HEK293 (cell line): ENCODE measurements around the gene MCU.

Experiments used
- CTCF ChIA-PET: fragments of 350-600 bp; formaldehyde crosslinking; extraction: SDS; loops from one replicate; lab custom pipeline; 2021; ENCODE audit warnings: antibody characterized with exemption; lab: Yijun Ruan, JAX
- POLR2A ChIA-PET: fragments of 300-600 bp; formaldehyde crosslinking; extraction: SDS; loops from one replicate; lab custom pipeline; 2020; ENCODE audit warnings: antibody characterized with exemption, inconsistent platforms; lab: Yijun Ruan, JAX
- H3K27ac ChIP-seq: fragments of 200-500 bp; sonication (Bioruptor generic); 2 replicates; pipeline ENCODE4 v1.5.1; 2014; ENCODE audit warnings: low read depth, low read length, control low read depth, inconsistent platforms; ENCODE audit errors: extremely low read depth
- H3K36me3 ChIP-seq, 2 experiments: fragments of 200-500 bp in 1 of 2; sonication (Bioruptor generic) in 1 of 2; 1 replicate in 1 of 2; 2 replicates in 1 of 2; pipeline ENCODE4 v1.5.1; 2014 to 2017; ENCODE audit warnings: inconsistent platforms in 2 of 2, low read length in 2 of 2; ENCODE audit not compliant: control insufficient read depth in 2 of 2, insufficient read depth in 1 of 2
- H3K4me1 ChIP-seq: fragments of 200-500 bp; sonication (Bioruptor generic); 2 replicates; pipeline ENCODE4 v1.5.1; 2014; ENCODE audit warnings: mild to moderate bottlenecking, low read length, inconsistent platforms; ENCODE audit not compliant: control insufficient read depth, insufficient read depth
- H3K4me3 ChIP-seq: 2 replicates; pipeline ENCODE4 v1.5.1; 2011; ENCODE audit warnings: low read depth, mild to moderate bottlenecking, control low read depth, low read length, moderate library complexity
- H3K9me3 ChIP-seq: fragments of 200-500 bp; sonication (Bioruptor generic); 2 replicates; pipeline ENCODE4 v1.5.1; 2014; ENCODE audit warnings: low read depth, low read length, inconsistent platforms; ENCODE audit not compliant: control insufficient read depth, insufficient read depth
- EGR2 ChIP-seq: fragments of 450-650 bp; formaldehyde crosslinking; IDR thresholded peaks from 2 replicates; pipeline ENCODE4 v1.5.1; 2016; ENCODE audit warnings: low read depth, missing biosample characterization, missing genetic modification characterization
- GFI1B ChIP-seq: fragments of 450-650 bp; formaldehyde crosslinking; IDR thresholded peaks from 2 replicates; pipeline ENCODE4 v1.5.1; 2016; ENCODE audit warnings: missing biosample characterization, missing genetic modification characterization
- KLF10 ChIP-seq: fragments of 450-650 bp; IDR thresholded peaks from 2 replicates; pipeline ENCODE4 v1.5.1; 2018; ENCODE audit warnings: missing biosample characterization, mild to moderate bottlenecking, missing genetic modification characterization
- KLF7 ChIP-seq: fragments of 450-650 bp; formaldehyde crosslinking; IDR thresholded peaks from 2 replicates; pipeline ENCODE4 v1.5.1; 2016; ENCODE audit warnings: missing biosample characterization, missing genetic modification characterization, borderline replicate concordance
- OSR2 ChIP-seq: fragments of 450-650 bp; formaldehyde crosslinking; IDR thresholded peaks from 2 replicates; pipeline ENCODE4 v1.5.1; 2016; ENCODE audit warnings: missing biosample characterization, missing genetic modification characterization
- PRDM1 ChIP-seq: fragments of 450-650 bp; formaldehyde crosslinking; IDR thresholded peaks from 2 replicates; pipeline ENCODE4; 2016; ENCODE audit warnings: missing biosample characterization, missing genetic modification characterization
- SCRT2 ChIP-seq: fragments of 450-650 bp; formaldehyde crosslinking; IDR thresholded peaks from 2 replicates; pipeline ENCODE4 v1.5.1; 2016; ENCODE audit warnings: missing biosample characterization, missing genetic modification characterization
- SETDB1 ChIP-seq: IDR thresholded peaks from one replicate; pipeline ENCODE4 v1.6.1; 2017; ENCODE audit warnings: mild to moderate bottlenecking, low read length, moderate library complexity, mixed read lengths; ENCODE audit not compliant: insufficient read length
- SP2 ChIP-seq: fragments of 450-650 bp; formaldehyde crosslinking; IDR thresholded peaks from 2 replicates; pipeline ENCODE4 v1.5.1; 2016; ENCODE audit warnings: missing biosample characterization, missing genetic modification characterization
- ZBTB21 ChIP-seq: fragments of 450-650 bp; formaldehyde crosslinking; IDR thresholded peaks from 2 replicates; pipeline ENCODE4 v1.5.1; 2017; ENCODE audit warnings: missing biosample characterization, missing genetic modification characterization
- ZFP41 ChIP-seq: fragments of 450-650 bp; formaldehyde crosslinking; IDR thresholded peaks from 2 replicates; pipeline ENCODE4 v1.5.1; 2016; ENCODE audit warnings: missing biosample characterization, missing genetic modification characterization, borderline replicate concordance
- ZNF133 ChIP-seq: fragments of 450-650 bp; formaldehyde crosslinking; IDR thresholded peaks from 2 replicates; pipeline ENCODE4 v1.5.1; 2016; ENCODE audit warnings: missing biosample characterization, missing genetic modification characterization
- ZNF211 ChIP-seq: fragments of 450-650 bp; formaldehyde crosslinking; IDR thresholded peaks from 2 replicates; pipeline ENCODE4 v1.5.1; 2016; ENCODE audit warnings: low read depth, missing biosample characterization, missing genetic modification characterization
- ZNF221 ChIP-seq: fragments of 450-650 bp; formaldehyde crosslinking; IDR thresholded peaks from 2 replicates; pipeline ENCODE4 v1.5.1; 2017; ENCODE audit warnings: missing biosample characterization, missing genetic modification characterization, borderline replicate concordance
- ZNF274 ChIP-seq, 2 experiments: fragments of 200-500 bp in 1 of 2; fragments of 450-650 bp in 1 of 2; sonication (Bioruptor generic) in 1 of 2; formaldehyde crosslinking in 1 of 2; IDR thresholded peaks; 2 replicates each; pipeline versions ENCODE4 v1.5.1 to v1.6.1; 2014 to 2016; ENCODE audit warnings: borderline replicate concordance in 1 of 2, inconsistent platforms in 1 of 2, low read length in 1 of 2, missing biosample characterization in 1 of 2, missing genetic modification characterization in 1 of 2
- ZNF404 ChIP-seq: fragments of 450-650 bp; formaldehyde crosslinking; IDR thresholded peaks from 2 replicates; pipeline ENCODE4 v1.5.1; 2017; ENCODE audit warnings: missing biosample characterization, missing genetic modification characterization
- ZNF529 ChIP-seq: fragments of 450-650 bp; formaldehyde crosslinking; IDR thresholded peaks from 2 replicates; pipeline ENCODE4 v1.5.1; 2017; ENCODE audit warnings: missing genetic modification characterization, missing biosample characterization; ENCODE audit not compliant: insufficient replicate concordance
- ZNF629 ChIP-seq: fragments of 450-650 bp; formaldehyde crosslinking; IDR thresholded peaks from 2 replicates; pipeline ENCODE4 v1.5.1; 2017; ENCODE audit warnings: missing biosample characterization, missing genetic modification characterization
- ZNF664 ChIP-seq: fragments of 450-650 bp; formaldehyde crosslinking; IDR thresholded peaks from 2 replicates; pipeline ENCODE4 v1.5.1; 2016; ENCODE audit warnings: missing biosample characterization, missing genetic modification characterization
- TF ChIP-seq, protein P1 (sequence below): fragments of 450-650 bp; formaldehyde crosslinking; IDR thresholded peaks from 2 replicates; pipeline ENCODE4 v1.5.1; 2016; ENCODE audit warnings: missing biosample characterization, missing genetic modification characterization
- TF ChIP-seq, protein P2 (sequence below): fragments of 450-650 bp; formaldehyde crosslinking; IDR thresholded peaks from 2 replicates; pipeline ENCODE4 v1.5.1; 2016; ENCODE audit warnings: missing biosample characterization, missing genetic modification characterization
- TF ChIP-seq, protein P3 (sequence below): fragments of 450-650 bp; formaldehyde crosslinking; IDR thresholded peaks from 2 replicates; pipeline ENCODE4 v1.5.1; 2017; ENCODE audit warnings: missing biosample characterization, missing genetic modification characterization
- TF ChIP-seq, protein P4 (sequence below): fragments of 450-650 bp; formaldehyde crosslinking; IDR thresholded peaks from 2 replicates; pipeline ENCODE4 v1.5.1; 2016; ENCODE audit warnings: missing biosample characterization, missing genetic modification characterization, low read depth
- TF ChIP-seq, protein P5 (sequence below): fragments of 450-650 bp; formaldehyde crosslinking; IDR thresholded peaks from 2 replicates; pipeline ENCODE4 v1.5.1; 2016; ENCODE audit warnings: missing biosample characterization, missing genetic modification characterization, low read depth

MCU gene

GRCh38 chr10:72720814-72721660, 29.1 kb downstream of the MCU start:
- ChIA-PET POLR2A (no interaction called here), CTCF (no interaction called here)
- Histone ChIP-seq H3K36me3 (peaks cover 5 to 6% of the 10 kb centered on the region in 2 experiments; a peak in 2 of 3 replicates), H3K27ac (no peak overlapping the region), H3K4me1 (peaks cover 3% of the 10 kb centered on the region; the same call in 1 of the 2 replicates)
- TF ChIP-seq, protein P1, sequence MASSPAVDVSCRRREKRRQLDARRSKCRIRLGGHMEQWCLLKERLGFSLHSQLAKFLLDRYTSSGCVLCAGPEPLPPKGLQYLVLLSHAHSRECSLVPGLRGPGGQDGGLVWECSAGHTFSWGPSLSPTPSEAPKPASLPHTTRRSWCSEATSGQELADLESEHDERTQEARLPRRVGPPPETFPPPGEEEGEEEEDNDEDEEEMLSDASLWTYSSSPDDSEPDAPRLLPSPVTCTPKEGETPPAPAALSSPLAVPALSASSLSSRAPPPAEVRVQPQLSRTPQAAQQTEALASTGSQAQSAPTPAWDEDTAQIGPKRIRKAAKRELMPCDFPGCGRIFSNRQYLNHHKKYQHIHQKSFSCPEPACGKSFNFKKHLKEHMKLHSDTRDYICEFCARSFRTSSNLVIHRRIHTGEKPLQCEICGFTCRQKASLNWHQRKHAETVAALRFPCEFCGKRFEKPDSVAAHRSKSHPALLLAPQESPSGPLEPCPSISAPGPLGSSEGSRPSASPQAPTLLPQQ (tag by site-specific recombination): peak; percentile 51
- no peak for TF ChIP-seq GFI1B (tag by site-specific recombination)
- no peak for TF ChIP-seq KLF7 (tag by site-specific recombination)
- TF ChIP-seq ZNF404 (tag by site-specific recombination): no peak
- no peak for TF ChIP-seq SETDB1
- TF ChIP-seq ZNF133 (tag by site-specific recombination): no peak
- peak; percentile 51; the same call in 1 of the 2 replicates for TF ChIP-seq ZNF664 (tag by site-specific recombination)
- no peak for TF ChIP-seq ZNF274 (IDR thresholded peaks at IDR 0.05; ENCODE audit: low read length)
- no peak for TF ChIP-seq ZNF274 (tag by site-specific recombination; IDR thresholded peaks at IDR 0.05; ENCODE audit: borderline replicate concordance)
- TF ChIP-seq KLF10 (tag by site-specific recombination): no peak
- TF ChIP-seq, protein P2, sequence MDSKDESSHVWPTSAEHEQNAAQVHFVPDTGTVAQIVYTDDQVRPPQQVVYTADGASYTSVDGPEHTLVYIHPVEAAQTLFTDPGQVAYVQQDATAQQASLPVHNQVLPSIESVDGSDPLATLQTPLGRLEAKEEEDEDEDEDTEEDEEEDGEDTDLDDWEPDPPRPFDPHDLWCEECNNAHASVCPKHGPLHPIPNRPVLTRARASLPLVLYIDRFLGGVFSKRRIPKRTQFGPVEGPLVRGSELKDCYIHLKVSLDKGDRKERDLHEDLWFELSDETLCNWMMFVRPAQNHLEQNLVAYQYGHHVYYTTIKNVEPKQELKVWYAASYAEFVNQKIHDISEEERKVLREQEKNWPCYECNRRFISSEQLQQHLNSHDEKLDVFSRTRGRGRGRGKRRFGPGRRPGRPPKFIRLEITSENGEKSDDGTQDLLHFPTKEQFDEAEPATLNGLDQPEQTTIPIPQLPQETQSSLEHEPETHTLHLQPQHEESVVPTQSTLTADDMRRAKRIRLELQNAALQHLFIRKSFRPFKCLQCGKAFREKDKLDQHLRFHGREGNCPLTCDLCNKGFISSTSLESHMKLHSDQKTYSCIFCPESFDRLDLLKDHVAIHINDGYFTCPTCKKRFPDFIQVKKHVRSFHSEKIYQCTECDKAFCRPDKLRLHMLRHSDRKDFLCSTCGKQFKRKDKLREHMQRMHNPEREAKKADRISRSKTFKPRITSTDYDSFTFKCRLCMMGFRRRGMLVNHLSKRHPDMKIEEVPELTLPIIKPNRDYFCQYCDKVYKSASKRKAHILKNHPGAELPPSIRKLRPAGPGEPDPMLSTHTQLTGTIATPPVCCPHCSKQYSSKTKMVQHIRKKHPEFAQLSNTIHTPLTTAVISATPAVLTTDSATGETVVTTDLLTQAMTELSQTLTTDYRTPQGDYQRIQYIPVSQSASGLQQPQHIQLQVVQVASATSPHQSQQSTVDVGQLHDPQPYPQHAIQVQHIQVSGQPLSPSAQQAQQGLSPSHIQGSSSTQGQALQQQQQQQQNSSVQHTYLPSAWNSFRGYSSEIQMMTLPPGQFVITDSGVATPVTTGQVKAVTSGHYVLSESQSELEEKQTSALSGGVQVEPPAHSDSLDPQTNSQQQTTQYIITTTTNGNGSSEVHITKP: peak; percentile 33; the same call in 1 of the 2 replicates
- TF ChIP-seq ZFP41 (tag by site-specific recombination): no peak
- TF ChIP-seq, protein P3, sequence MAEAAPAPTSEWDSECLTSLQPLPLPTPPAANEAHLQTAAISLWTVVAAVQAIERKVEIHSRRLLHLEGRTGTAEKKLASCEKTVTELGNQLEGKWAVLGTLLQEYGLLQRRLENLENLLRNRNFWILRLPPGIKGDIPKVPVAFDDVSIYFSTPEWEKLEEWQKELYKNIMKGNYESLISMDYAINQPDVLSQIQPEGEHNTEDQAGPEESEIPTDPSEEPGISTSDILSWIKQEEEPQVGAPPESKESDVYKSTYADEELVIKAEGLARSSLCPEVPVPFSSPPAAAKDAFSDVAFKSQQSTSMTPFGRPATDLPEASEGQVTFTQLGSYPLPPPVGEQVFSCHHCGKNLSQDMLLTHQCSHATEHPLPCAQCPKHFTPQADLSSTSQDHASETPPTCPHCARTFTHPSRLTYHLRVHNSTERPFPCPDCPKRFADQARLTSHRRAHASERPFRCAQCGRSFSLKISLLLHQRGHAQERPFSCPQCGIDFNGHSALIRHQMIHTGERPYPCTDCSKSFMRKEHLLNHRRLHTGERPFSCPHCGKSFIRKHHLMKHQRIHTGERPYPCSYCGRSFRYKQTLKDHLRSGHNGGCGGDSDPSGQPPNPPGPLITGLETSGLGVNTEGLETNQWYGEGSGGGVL (tag by site-specific recombination): peak; percentile 55
- 0 out of 2 replicates have a peak, but pooled peaks have one; percentile 21 for TF ChIP-seq SCRT2
- TF ChIP-seq PRDM1 (tag by site-specific recombination): peak; percentile 52
- 0 out of 2 replicates have a peak, but pooled peaks have one; percentile 43 for TF ChIP-seq OSR2 (tag by site-specific recombination)
- TF ChIP-seq, protein P4, sequence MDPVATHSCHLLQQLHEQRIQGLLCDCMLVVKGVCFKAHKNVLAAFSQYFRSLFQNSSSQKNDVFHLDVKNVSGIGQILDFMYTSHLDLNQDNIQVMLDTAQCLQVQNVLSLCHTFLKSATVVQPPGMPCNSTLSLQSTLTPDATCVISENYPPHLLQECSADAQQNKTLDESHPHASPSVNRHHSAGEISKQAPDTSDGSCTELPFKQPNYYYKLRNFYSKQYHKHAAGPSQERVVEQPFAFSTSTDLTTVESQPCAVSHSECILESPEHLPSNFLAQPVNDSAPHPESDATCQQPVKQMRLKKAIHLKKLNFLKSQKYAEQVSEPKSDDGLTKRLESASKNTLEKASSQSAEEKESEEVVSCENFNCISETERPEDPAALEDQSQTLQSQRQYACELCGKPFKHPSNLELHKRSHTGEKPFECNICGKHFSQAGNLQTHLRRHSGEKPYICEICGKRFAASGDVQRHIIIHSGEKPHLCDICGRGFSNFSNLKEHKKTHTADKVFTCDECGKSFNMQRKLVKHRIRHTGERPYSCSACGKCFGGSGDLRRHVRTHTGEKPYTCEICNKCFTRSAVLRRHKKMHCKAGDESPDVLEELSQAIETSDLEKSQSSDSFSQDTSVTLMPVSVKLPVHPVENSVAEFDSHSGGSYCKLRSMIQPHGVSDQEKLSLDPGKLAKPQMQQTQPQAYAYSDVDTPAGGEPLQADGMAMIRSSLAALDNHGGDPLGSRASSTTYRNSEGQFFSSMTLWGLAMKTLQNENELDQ (tag by site-specific recombination): no peak
- TF ChIP-seq ZNF221 (tag by site-specific recombination): no peak
- TF ChIP-seq ZNF211: no peak
- no peak for TF ChIP-seq SP2 (tag by site-specific recombination)
- TF ChIP-seq ZBTB21 (tag by site-specific recombination): no peak
- no peak for TF ChIP-seq EGR2 (tag by site-specific recombination)
- TF ChIP-seq ZNF529 (tag by site-specific recombination): no peak
- TF ChIP-seq, protein P5, sequence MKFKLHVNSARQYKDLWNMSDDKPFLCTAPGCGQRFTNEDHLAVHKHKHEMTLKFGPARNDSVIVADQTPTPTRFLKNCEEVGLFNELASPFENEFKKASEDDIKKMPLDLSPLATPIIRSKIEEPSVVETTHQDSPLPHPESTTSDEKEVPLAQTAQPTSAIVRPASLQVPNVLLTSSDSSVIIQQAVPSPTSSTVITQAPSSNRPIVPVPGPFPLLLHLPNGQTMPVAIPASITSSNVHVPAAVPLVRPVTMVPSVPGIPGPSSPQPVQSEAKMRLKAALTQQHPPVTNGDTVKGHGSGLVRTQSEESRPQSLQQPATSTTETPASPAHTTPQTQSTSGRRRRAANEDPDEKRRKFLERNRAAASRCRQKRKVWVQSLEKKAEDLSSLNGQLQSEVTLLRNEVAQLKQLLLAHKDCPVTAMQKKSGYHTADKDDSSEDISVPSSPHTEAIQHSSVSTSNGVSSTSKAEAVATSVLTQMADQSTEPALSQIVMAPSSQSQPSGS (tag by site-specific recombination): 0 out of 2 replicates have a peak, but pooled peaks have one; percentile 9
- TF ChIP-seq ZNF629 (tag by site-specific recombination): peak; percentile 33; the same call in 1 of the 2 replicates
- TF ChIP-seq, all 188 proteins: peak for 9
- Histone ChIP-seq H3K9me3 (no peaks in the 10 kb centered on the region), H3K4me3 (no peak overlapping the region)
